ENCODE measurements around the gene METTL26.
A peak's percentile ranks its signal among the peaks of the same experiment; 100 is the strongest.

GRCh38 chr16:588889-589657 is 47.0 kb downstream of the METTL26 start:
- TF ChIP-seq POLR2A (IDR thresholded peaks at IDR 0.05; ENCODE audit: low read depth, low read length): peak; percentile 70; the same call in 1 of the 2 replicates
- TF ChIP-seq CTCF (conservative IDR thresholded peaks at IDR 0.05; ENCODE audit: low read depth, low read length): no peak
- TF ChIP-seq MAZ (IDR thresholded peaks at IDR 0.05; ENCODE audit: borderline replicate concordance, low read depth, low read length): no peak
- TF ChIP-seq SMC3 (IDR thresholded peaks at IDR 0.05; ENCODE audit: low read depth, low read length): no peak
- no peak for TF ChIP-seq CEBPB (IDR thresholded peaks at IDR 0.05; ENCODE audit: low read depth, low read length)
- no peak for TF ChIP-seq BHLHE40 (IDR thresholded peaks at IDR 0.05; ENCODE audit: low read depth, low read length)
- TF ChIP-seq RFX5 (IDR thresholded peaks at IDR 0.05; ENCODE audit: low read depth, low read length): no peak
- TF ChIP-seq RAD21 (IDR thresholded peaks at IDR 0.05; ENCODE audit: low read length): no peak
- no peak; the same call in 1 of the 2 replicates for TF ChIP-seq CHD1 (IDR thresholded peaks at IDR 0.05; ENCODE audit: low read depth, low read length)

Data from IMR-90 (cell line).